GM12801 (cell line): ENCODE results near the gene ACIN1.

Source experiments
- TF ChIP-seq, protein P1 (sequence below): IDR thresholded peaks from one replicate; pipeline ENCODE4 v1.5.1; 2011; ENCODE audit warnings: control low read depth; ENCODE audit not compliant: insufficient read length; ENCODE audit errors: extremely low read depth

Gene ACIN1

DNA sequence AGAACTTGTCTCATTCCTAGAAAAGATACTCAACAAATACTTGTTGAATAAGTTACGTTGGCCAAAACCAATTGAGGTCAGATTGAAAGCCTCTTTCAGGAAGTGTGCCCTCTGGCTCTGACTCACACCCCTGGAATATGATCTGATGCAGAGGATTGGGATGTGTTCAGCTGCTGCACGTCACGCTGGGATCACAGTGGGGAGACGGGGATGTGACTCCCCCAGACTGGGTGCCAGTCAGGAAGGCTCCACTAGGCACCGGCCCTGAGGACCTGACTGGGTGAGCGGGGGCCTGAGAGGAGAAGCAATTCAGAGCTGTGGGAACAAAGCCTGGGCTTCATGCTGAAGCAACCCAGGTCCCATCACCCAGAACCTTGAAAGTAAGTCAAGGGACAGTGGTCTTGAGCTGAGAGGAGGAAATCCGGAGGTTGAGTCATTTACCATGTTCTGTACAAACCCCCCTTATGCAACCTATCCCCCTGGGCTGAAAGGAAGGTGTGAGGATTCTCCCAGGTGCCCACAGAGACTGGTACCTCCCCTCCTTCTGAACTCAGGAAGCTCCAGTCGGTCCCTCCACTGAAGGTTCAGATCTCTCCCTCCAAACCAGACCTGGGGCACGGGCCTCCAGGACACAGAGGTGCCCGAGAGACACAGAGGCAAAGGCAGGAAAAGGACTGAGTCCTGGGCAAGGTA is 20.2 kb upstream of the ACIN1 start:
- TF ChIP-seq, protein P1, sequence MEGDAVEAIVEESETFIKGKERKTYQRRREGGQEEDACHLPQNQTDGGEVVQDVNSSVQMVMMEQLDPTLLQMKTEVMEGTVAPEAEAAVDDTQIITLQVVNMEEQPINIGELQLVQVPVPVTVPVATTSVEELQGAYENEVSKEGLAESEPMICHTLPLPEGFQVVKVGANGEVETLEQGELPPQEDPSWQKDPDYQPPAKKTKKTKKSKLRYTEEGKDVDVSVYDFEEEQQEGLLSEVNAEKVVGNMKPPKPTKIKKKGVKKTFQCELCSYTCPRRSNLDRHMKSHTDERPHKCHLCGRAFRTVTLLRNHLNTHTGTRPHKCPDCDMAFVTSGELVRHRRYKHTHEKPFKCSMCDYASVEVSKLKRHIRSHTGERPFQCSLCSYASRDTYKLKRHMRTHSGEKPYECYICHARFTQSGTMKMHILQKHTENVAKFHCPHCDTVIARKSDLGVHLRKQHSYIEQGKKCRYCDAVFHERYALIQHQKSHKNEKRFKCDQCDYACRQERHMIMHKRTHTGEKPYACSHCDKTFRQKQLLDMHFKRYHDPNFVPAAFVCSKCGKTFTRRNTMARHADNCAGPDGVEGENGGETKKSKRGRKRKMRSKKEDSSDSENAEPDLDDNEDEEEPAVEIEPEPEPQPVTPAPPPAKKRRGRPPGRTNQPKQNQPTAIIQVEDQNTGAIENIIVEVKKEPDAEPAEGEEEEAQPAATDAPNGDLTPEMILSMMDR = no peak

DNA sequence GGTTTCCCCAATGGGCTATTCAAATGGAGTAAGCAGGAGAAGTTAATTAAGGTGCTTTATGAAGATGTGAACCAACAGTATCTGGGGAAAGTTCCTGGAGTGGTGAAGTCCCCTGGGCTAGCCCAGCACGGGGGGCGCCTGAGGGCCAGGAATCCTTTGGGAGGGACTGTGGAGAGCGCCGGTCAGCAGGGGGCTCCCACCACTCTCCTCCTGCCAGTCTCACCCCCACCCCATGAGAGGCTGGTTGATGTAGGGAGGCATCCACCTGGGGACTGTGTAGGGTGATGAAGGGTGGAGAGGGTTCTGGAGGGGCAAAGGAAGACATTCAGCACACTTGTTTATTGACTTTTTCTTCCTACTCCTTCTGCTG is 19.7 kb upstream of the ACIN1 start:
- TF ChIP-seq, protein P1 = no peak

DNA sequence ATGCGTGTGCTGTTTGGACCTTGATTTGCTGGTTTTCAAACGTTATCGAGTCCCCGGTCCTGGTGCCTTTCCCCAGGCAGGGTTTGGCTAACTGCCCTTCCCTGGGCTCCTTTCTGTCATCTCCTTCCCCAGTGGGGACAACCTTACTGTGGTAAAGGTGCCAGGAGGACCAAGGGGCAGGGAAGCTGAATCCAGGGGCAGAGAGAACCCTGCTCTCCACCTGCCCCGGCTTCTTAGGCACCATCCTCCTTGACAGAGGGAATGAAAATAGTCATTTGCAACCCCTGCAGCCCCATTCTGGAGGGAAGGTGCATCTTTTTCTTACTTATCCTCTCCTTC is 19.2 kb upstream of the ACIN1 start:
- TF ChIP-seq, protein P1 = no peak

DNA sequence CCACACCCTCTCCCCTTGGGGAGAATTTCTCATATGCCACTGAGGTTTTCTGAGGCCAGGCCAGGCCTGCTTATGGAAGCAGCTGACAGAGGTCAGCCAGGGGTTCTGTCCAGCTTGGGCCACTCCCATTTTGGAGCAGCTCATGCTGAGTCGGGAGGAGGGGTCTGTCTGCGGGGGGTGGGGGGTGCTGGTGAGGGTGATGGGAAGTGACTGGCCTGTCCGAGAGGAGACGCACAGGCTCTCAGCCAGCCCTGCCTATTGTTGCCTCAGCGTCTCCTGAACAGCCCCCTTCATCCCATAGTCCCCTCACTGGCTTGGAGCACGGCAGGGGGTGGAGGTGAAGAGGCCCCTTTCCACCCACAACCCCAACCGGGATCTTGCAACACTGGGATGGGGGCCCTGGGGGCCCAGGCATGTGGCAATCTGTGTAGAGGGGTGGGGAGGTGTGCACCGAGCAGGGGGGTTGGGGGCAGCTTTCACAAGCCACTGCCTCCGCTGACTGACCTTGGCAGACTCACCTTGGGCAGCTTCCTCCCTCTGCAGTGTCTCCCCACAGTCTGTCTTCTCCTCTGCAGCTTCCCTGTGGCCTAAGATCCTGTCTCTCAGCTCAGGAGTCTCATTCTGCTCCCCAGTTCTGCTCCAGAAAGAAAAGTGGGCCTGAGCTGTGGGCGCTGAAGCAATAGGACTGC is 18.6 kb upstream of the ACIN1 start:
- TF ChIP-seq, protein P1 = no peak

DNA sequence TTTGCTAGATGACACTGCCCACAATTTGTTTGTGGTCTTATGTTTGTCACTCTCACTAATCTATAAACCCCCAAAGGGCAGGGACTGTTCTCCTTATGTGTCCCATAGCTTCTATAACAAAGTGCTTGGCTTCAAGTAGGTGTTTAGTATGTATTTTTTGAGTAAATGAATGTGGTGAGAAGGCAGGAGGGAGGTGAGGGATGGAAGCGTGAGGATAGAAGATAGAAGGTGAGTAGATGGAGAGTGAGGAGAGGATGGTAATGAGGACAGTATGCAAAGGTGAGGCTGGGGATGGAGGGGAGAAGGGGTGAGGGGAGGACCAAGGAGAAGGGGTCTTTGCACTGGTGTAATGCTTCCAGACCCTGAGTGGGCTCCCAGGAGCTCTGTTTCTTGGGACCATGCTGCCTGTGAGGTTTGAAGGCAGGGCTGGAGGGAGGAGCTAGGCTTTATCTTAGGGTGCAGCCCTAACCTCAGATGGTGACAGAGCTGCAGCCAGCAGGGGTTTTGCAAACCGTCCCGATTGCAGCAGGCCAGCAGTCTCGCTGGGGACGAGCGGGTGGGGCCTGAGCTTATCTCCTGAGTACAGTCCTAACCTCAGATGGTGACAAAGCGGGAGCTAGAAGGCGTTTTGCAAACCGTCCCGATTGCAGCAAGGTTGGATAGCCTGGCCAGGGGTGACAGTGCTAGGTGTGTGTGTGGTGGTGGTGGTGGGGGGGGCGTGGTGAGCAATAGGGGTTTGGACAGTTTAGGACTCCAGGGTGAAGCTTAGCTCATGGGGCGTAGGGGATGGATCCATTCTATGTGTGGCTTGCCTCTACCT is 17.6 kb upstream of the ACIN1 start:
- TF ChIP-seq, protein P1 = no peak

DNA sequence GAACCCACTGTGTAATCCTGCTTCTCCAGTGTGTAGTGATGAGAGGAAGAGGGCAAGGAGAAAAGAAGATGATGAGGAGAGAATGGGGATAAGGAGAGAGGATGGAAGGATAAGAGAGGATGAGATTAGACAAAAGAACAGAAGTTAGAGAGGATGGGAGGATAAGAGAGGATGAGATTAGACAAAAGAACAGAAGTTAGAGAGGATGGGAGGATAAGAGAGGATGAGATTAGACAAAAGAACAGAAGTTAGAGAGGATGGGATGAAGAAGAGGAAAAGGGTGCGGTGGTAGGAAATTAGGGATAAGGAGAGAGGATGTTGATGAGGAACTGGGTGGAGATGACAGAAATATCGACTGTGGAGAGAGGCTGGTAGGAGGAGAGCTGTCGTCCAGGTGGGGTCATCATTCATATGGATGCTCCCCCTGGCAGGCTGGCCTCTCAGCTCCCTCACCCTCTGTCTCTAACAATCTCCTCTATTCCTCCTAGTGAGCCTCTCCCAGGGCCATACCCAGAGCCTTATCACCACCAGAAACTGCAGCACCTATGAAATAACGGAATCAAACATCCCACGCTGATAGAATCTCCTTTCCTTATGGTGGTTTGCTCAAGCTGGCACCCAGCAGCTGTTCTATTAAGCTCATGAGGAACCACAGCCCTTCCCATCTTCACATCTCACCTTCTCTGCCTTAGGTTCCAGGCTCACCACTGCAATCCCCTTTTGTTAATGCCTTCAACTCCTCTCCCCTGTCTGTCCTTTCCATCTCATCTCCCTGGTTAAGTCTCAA is 15.8 kb upstream of the ACIN1 start:
- TF ChIP-seq, protein P1 = no peak

DNA sequence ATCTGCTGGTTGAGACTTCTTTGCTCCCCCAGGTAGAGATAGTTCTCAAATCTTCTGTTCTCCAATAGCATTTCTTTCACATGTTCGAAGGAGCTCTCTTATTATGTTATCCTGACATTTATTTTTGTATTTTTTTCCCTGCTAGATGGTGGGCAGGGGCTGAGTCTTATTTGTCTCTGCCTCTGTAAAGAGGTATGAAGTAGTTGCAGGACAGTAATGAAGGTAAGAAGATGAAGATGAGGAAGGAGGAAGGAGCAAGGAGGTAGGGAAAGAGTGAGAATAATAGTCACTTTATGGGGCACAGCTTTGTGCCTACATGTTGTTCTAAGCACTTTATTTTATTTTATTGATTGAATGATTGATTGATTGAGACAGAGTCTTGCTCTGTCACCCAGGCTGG is 14.8 kb upstream of the ACIN1 start:
- TF ChIP-seq, protein P1 = no peak
